SK-MEL-5 (cell line): ENCODE data around the gene RMDN2. TPM values are rescaled to one million over a fixed set of nuclear protein-coding genes. Genes with fewer than 3 reads are reported as not detected.

Source experiments
- DNase-seq: peaks from one replicate; pipeline ENCODE4 v3.0.0-alpha.2; 2016; ENCODE audit warnings: low read depth, low spot score
- in situ Hi-C: cut with HindIII; loops from 2 replicates; pipeline ENCODE4 v1.10.0; 2016; ENCODE audit warnings: low sequenced_read_pairs, high pct_unique_total_duplicates, low pct_unique_long_range_greater_than_20kb
- total RNA-seq: library from RNA; depleted of rRNA; stranded (reverse); fragments of >200 nt; shearing (Covaris generic); gene quantifications from 2 replicates; pipeline ENCODE4 v1.2.3, GENCODE V29; 2014; rRNA removed

Gene RMDN2
- total RNA-seq, 1 experiment from 2014 or later: 14.3 TPM

DNA sequence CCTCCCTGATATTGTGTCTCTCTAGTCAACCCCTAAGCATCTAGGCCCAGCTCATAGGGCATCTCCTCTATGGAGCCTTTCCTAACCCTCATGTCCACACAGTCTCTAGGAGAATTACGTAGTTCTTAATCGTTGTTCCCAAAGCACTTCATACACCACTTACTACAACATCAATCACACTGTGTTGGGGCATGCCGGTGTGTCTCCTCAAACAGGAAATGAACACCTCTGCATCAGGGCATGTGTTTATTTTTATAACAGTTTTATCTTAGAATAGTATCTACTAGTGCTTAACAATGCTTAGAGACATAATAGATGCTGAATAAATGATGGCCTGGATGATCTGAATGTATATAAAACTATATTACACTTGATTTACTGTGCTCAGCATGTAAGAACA is 131.1 kb downstream of the RMDN2 start:
- no peak for DNase-seq
- in situ Hi-C loops: no loop called here

DNA sequence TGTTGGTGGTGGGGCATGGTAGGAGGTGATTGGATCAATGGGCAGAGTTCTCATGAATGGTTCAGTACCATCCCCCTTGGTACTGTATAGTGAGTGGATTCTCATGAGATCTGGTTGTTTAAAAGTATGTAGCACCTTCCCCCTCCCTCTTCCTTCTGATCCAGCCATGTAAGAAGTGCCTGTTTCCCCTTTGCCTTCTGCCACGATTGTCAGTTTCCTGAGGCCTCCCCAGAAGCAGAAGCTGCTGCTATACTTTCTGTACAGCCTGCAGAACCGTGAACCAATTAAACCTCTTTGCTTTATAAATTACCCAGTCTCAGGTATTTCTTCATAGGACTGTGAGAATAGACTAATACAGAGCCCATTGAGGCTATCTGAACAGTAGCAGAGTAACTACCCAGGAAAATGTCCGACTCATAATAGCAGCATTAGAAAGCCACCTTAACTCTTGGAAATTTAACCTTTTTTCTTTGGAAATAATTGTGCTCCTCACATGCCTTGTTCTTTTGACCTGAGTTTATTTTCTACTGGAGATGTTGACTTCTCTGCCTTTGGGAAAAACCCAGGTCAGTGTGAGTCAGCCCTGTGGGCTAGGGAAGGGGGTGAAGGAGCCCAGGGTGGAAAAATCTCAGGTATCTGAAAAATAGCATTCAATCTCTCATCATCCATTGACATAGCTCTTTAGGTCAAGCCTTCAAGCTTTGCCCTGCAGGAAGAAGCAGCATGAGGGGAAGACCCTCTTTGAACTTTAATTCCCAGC is 132.7 kb downstream of the RMDN2 start:
- DNase-seq: no peak
- in situ Hi-C loops: no loop called here

DNA sequence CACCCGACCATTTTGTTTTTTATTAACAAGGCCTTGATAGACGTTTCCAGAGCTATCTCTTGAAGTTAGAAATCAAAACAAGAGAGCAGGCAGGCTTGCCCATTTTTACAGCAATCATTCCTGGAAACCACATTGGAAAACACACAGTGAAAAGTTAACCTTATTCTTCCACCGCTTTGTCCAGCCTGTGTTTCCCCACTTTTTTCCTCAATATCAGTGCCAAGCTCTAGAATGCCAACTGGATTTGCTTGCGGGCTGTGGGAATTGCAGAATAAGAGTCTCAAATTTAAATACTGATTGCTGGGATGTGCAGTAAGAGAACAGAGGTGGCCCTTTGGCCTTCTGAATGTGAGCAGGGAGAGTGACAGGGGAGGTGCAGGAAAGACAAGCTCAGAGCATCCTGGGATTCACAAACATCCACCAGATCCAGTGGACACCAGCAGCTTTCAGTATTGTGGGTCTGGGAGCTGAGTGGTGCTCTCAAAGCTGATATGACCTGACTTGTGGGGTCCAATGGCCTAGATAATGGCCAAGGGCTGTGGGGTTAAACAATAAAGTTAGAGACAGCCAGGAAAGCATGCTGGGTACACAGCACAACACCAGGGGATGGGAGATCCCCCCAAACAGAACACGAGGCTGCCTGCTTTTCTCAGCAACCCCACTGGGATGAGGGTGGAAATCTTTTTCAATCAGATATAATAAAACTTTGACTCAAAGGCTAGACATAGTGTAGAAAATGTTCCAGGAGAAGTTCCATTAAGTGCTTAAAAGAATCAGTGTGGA is 135.3 kb downstream of the RMDN2 start:
- DNase-seq: no peak
- in situ Hi-C loops: no loop called here

DNA sequence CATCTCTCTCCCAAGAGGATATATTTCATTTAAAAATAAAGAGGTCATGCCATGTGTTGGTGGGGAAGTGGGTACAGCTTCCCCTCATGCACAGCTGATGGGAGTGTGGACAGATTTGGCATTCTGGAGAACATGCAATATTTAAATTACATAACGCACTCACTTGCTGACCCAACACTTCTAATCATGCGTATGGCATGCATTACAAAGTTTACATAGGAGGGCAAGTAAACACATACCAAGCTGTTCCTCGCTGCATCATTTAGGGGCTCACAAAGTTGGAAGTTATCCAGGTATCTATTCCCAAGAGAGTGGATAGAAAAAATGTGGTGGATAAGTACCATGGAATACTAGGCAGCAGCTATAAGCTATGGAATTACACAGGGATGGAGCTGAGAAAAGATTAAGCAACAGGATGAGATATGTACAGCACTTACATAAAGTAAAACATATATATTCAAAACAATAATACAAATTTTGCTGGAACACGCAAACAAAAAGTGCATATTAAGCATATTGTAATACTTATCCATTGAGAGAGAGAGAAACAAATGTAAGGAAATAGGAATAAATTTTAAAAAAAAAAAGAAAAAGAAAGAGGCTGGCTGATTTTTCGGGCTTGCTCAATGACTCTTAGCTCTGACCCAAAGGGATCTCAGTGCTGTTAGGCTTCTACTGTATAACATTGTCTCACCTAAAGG is 139.9 kb downstream of the RMDN2 start:
- no peak for DNase-seq
- in situ Hi-C loops: no loop called here

DNA sequence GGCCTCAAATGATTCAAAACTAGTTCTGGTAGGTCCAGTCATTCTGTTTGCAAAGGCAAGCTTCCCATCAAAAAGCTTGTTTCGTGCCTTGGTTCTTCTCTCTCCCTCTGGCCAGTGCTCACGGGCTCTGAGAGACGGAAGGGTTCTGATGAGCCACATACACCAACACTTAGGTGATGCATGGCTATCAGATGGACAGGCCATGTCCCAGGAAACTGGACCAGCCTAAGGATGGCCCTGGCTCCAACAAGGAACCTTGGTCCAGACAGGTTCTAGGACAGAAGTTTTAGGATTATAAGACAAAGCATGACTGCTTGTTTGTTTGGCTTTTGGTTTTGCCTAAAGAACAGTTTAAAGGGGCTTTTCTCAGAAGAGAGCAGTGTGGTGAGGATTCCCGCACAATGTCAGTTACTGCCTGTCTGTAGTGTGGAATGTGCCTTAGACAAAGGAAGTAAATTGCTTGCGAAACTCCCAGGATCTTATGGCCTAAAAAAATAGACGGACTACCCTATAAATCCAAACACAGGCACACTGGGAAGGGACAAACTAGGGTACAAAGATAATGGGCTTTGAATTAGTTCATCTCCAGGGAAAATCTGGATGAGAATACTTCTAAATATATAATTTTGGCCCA is 140.5 kb downstream of the RMDN2 start:
- in situ Hi-C loops: no loop called here
- no peak for DNase-seq

DNA sequence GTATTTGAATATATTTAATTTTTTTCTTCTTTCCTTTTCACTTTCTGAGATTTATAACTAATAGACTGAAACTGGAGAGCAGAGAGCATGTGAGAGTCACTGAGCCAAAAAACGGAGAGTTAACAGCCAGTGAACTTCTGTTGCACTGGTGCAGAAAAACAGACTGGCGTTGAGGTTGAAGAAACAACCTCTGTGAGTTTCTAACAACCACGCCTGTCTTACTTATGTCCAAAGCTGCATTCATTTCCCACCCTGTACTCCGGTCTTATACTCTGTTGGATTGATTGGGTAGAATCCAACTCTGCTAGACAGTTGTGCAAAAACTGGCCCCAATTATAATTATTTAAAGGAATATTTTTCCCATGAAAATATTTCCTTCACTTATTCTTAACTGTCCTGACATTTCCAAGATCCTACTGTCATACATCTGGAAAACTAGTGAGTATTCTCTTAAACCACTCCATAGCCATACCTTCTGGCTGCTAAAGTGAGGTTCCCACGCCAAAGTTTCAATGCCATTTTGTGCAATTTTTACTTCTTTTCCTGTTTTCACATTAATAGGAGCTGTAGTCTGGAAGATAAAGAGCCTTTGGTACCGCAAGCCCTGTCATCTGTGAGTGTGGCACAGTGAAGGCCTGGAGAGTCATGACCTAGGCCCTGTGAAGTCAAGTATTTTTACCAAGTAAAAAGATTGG is 141.5 kb downstream of the RMDN2 start:
- in situ Hi-C loops: no loop called here

More for the DNA sequence above, 141.5 kb downstream of the RMDN2 start:
- DNase-seq: no peak

Other genes with a start within 250 kb of the RMDN2 start
- 0.03 and 0.08 TPM in 2 replicates for gene CYP1B1, start 150.9 kb downstream of the RMDN2 start, total RNA-seq